Naive thymus-derived CD4-positive, alpha-beta T cell (primary cell): ENCODE data around the gene SPOP. TPM values are rescaled to one million over a fixed set of nuclear protein-coding genes. Genes with fewer than 3 reads are reported as not detected.
A peak's percentile ranks its signal among the peaks of the same experiment; 100 is the strongest.

Source experiments
- ATAC-seq: fragments of 150-1000 bp; cut with Tn5 transposase; 2 replicates; pipeline ENCODE4 v1.10.0; 2021; ENCODE audit warnings: mild to moderate bottlenecking, moderate library complexity
- CTCF ChIA-PET: fragments of 350-600 bp; sonication (Branson Sonifier 250); formaldehyde crosslinking; loops from one replicate; lab custom pipeline; 2021; ENCODE audit warnings: antibody characterized with exemption; lab: Charles Lee
- POLR2A ChIA-PET: fragments of 350-600 bp; sonication (Branson Sonifier 250); formaldehyde crosslinking; loops from one replicate; lab custom pipeline; 2021; ENCODE audit warnings: antibody characterized with exemption, inconsistent platforms; lab: Charles Lee
- DNase-seq, 9 donors: peaks; one replicate each; pipeline versions ENCODE4 v3.0.0 to v3.0.0-alpha.2; 2020 to 2022; ENCODE audit warnings: mixed read lengths in 1 of 9
- H3K27ac ChIP-seq: one replicate; pipeline ENCODE4 v1.7.0; 2013; ENCODE audit warnings: mild to moderate bottlenecking, low read depth, low read length, moderate library complexity
- H3K27me3 ChIP-seq, 2 donors: one replicate each; pipeline ENCODE4 v1.7.0; 2013; ENCODE audit warnings: low read length in 2 of 2, mild to moderate bottlenecking in 2 of 2, moderate library complexity in 2 of 2; ENCODE audit not compliant: control insufficient read depth in 2 of 2, insufficient read depth in 2 of 2
- H3K36me3 ChIP-seq, 3 experiments: 1 replicate in 2 of 3; 2 replicates in 1 of 3; pipeline ENCODE4 v1.7.0; 2013; ENCODE audit warnings: low read length in 3 of 3, mild to moderate bottlenecking in 3 of 3, moderate library complexity in 1 of 3; ENCODE audit not compliant: insufficient read depth in 3 of 3, control insufficient read depth in 2 of 3
- H3K4me1 ChIP-seq, 2 donors: one replicate each; pipeline ENCODE4 v1.7.0; 2013; ENCODE audit warnings: low read length in 2 of 2, mild to moderate bottlenecking in 2 of 2, moderate library complexity in 1 of 2; ENCODE audit not compliant: control insufficient read depth in 2 of 2, insufficient read depth in 2 of 2
- H3K4me3 ChIP-seq: 2 replicates; pipeline ENCODE4 v1.7.0; 2013; ENCODE audit warnings: mild to moderate bottlenecking, low read length
- H3K9me3 ChIP-seq, 3 experiments: 1 replicate in 2 of 3; 2 replicates in 1 of 3; pipeline ENCODE4 v1.7.0; 2013; ENCODE audit warnings: low read length in 3 of 3; ENCODE audit not compliant: control insufficient read depth in 2 of 3
- H3K27ac Mint-ChIP-seq, 9 donors: one replicate each; pipeline ENCODE4 v1.8.0; 2020 to 2022; ENCODE audit warnings: mixed read lengths in 9 of 9, mild to moderate bottlenecking in 8 of 9, moderate library complexity in 5 of 9, inconsistent platforms in 2 of 9
- H3K27me3 Mint-ChIP-seq, 5 donors: one replicate each; pipeline ENCODE4 v1.8.0; 2021 to 2022; ENCODE audit warnings: mixed read lengths in 5 of 5, mild to moderate bottlenecking in 1 of 5
- H3K36me3 Mint-ChIP-seq, 5 donors: one replicate each; pipeline ENCODE4 v1.8.0; 2020 to 2022; ENCODE audit warnings: mixed read lengths in 5 of 5, mild to moderate bottlenecking in 3 of 5, inconsistent platforms in 1 of 5
- H3K4me1 Mint-ChIP-seq, 7 donors: one replicate each; pipeline ENCODE4 v1.8.0; 2020 to 2022; ENCODE audit warnings: mixed read lengths in 7 of 7, mild to moderate bottlenecking in 3 of 7, inconsistent platforms in 1 of 7
- H3K4me3 Mint-ChIP-seq, 10 donors: one replicate each; pipeline ENCODE4 v1.8.0; 2020 to 2022; ENCODE audit warnings: mild to moderate bottlenecking in 10 of 10, mixed read lengths in 10 of 10, moderate library complexity in 6 of 10, inconsistent platforms in 2 of 10
- H3K9me3 Mint-ChIP-seq, 11 donors: one replicate each; pipeline ENCODE4 v1.8.0; 2020 to 2022; ENCODE audit warnings: mixed read lengths in 11 of 11, mild to moderate bottlenecking in 4 of 11, inconsistent platforms in 1 of 11, moderate library complexity in 1 of 11
- intact Hi-C, 2 donors: fragments of 100-400 bp; cut with micrococcal nuclease; formaldehyde crosslinking; loops; one replicate each; pipeline ENCODE4 v1.15.1; 2023
- polyA plus RNA-seq, 2 donors: library from polyadenylated mRNA; unstranded; fragments of 300-500 nt; fragmentation: Illumina TruSeq; gene quantifications; one replicate each; pipeline ENCODE4 v1.2.3, GENCODE V29; 2021
- total RNA-seq, 6 experiments: library from RNA in 5 of 6; stranded (reverse) in 5 of 6; gene quantifications; 1 replicate in 5 of 6; 2 replicates in 1 of 6; pipeline ENCODE4 v1.2.3 and lab custom pipeline; 2021 to 2026

Gene SPOP
- total and polyA plus RNA-seq, 7 experiments from 2014 or later: 59.6 to 151 (median 81.2) TPM

GRCh38 chr17:49616601-49617131, 61.2 kb downstream of the SPOP start:
- no peak overlapping the region for H3K27ac ChIP-seq
- peaks cover 14 to 41% (median 24%) of the 10 kb centered on the region in 5 donors for H3K36me3 Mint-ChIP-seq
- no peaks in the 10 kb centered on the region for H3K9me3 Mint-ChIP-seq
- no peak overlapping the region for H3K4me3 ChIP-seq
- H3K9me3 ChIP-seq: no peaks in the 10 kb centered on the region
- H3K4me3 Mint-ChIP-seq: no peak overlapping the region
- peaks cover 15 to 71% (median 33%) of the 10 kb centered on the region in 3 experiments for H3K36me3 ChIP-seq
- ChIA-PET CTCF (interaction anchor here (1.5 kb wide), 1 partner anchor 15 kb away, joined by 4 read pairs; no protein-coding TSS in a partner anchor), POLR2A (no interaction called here)
- peak overlapping the region in 1 of 9 donors; percentile 20 for H3K27ac Mint-ChIP-seq
- ATAC-seq (no peak), DNase-seq (no peak)
- intact Hi-C loops: loop anchor here in 1 of 2 donors (5.0 kb wide), 1 partner anchor 81 kb away; no protein-coding TSS in a partner anchor
- H3K4me1 Mint-ChIP-seq: peaks cover 0 to 14% (median 10%) of the 10 kb centered on the region in 7 donors
- no peaks in the 10 kb centered on the region for H3K4me1 ChIP-seq
- H3K27me3 ChIP-seq: no peaks in the 10 kb centered on the region
- no peaks in the 10 kb centered on the region for H3K27me3 Mint-ChIP-seq

GRCh38 chr17:49616086-49616485, 61.8 kb downstream of the SPOP start:
- no peaks in the 10 kb centered on the region for H3K4me1 ChIP-seq
- no peaks in the 10 kb centered on the region for H3K27me3 ChIP-seq
- H3K36me3 ChIP-seq: peaks cover 15 to 71% (median 32%) of the 10 kb centered on the region in 3 experiments
- Mint-ChIP-seq H3K9me3 (no peaks in the 10 kb centered on the region), H3K4me1 (peaks cover 0 to 13% (median 10%) of the 10 kb centered on the region in 7 donors), H3K4me3 (no peak overlapping the region), H3K36me3 (peaks cover 13 to 44% (median 21%) of the 10 kb centered on the region in 5 donors), H3K27me3 (no peaks in the 10 kb centered on the region), H3K27ac (peak overlapping the region in 1 of 9 donors; percentile 14)
- H3K4me3 ChIP-seq: no peak overlapping the region
- ChIA-PET CTCF (interaction anchor here (0.7 to 1.5 kb wide), 2 partner anchors 16 to 32 kb away, joined by 3 to 4 read pairs; no protein-coding TSS in a partner anchor), POLR2A (interaction anchor here (1.3 kb wide), 1 partner anchor 53 kb away, joined by 4 read pairs; no protein-coding TSS in a partner anchor)
- H3K9me3 ChIP-seq: no peaks in the 10 kb centered on the region
- intact Hi-C loops: loop anchor here in 1 of 2 donors (5.0 kb wide), 1 partner anchor 81 kb away; no protein-coding TSS in a partner anchor
- ATAC-seq (no peak), DNase-seq (no peak)
- H3K27ac ChIP-seq: no peak overlapping the region

GRCh38 chr17:49613182-49613800, 64.6 kb downstream of the SPOP start:
- Mint-ChIP-seq H3K4me1 (peaks cover 0 to 10% (median 2%) of the 10 kb centered on the region in 7 donors), H3K27ac (no peak overlapping the region), H3K9me3 (no peaks in the 10 kb centered on the region), H3K4me3 (no peak overlapping the region), H3K27me3 (no peaks in the 10 kb centered on the region), H3K36me3 (peaks cover 19 to 43% (median 24%) of the 10 kb centered on the region in 5 donors)
- intact Hi-C loops: no loop called here
- Histone ChIP-seq H3K9me3 (no peaks in the 10 kb centered on the region), H3K4me1 (no peaks in the 10 kb centered on the region), H3K36me3 (peaks cover 4 to 75% (median 32%) of the 10 kb centered on the region in 3 experiments), H3K4me3 (no peak overlapping the region), H3K27me3 (no peaks in the 10 kb centered on the region), H3K27ac (no peak overlapping the region)
- ChIA-PET POLR2A (no interaction called here), CTCF (no interaction called here)
- no peak for ATAC-seq
- no peak for DNase-seq

- H3K36me3 Mint-ChIP-seq: peaks cover 18 to 45% (median 24%) of the 10 kb centered on the region in 5 donors
- H3K27me3 Mint-ChIP-seq: no peaks in the 10 kb centered on the region
- H3K27ac Mint-ChIP-seq: peak overlapping the region in 2 of 9 donors; percentile 39 to 54
- peaks cover 0 to 9% (median 0%) of the 10 kb centered on the region in 7 donors for H3K4me1 Mint-ChIP-seq
- no peaks in the 10 kb centered on the region for H3K27me3 ChIP-seq
- H3K9me3 ChIP-seq: no peaks in the 10 kb centered on the region
- no peak overlapping the region for H3K4me3 Mint-ChIP-seq
- H3K9me3 Mint-ChIP-seq: no peaks in the 10 kb centered on the region
- ATAC-seq: no peak
- DNase-seq: no peak
- intact Hi-C loops: no loop called here
- POLR2A ChIA-PET: no interaction called here
- CTCF ChIA-PET: interaction anchor here (0.6 kb wide), 1 partner anchor 18 kb away, joined by 5 read pairs; no protein-coding TSS in a partner anchor
- H3K36me3 ChIP-seq: peaks cover 0 to 74% (median 29%) of the 10 kb centered on the region in 3 experiments
- no peaks in the 10 kb centered on the region for H3K4me1 ChIP-seq
- no peak overlapping the region for H3K27ac ChIP-seq
- H3K4me3 ChIP-seq: no peak overlapping the region
These were observed 65.2 kb downstream of the SPOP start for GRCh38 chr17:49612726-49613125.

- Histone ChIP-seq H3K36me3 (peaks cover 5 to 79% (median 33%) of the 10 kb centered on the region in 3 experiments), H3K4me1 (no peaks in the 10 kb centered on the region), H3K27me3 (no peaks in the 10 kb centered on the region), H3K9me3 (no peaks in the 10 kb centered on the region), H3K4me3 (no peak overlapping the region), H3K27ac (no peak overlapping the region)
- no peaks in the 10 kb centered on the region for H3K9me3 Mint-ChIP-seq
- no peaks in the 10 kb centered on the region for H3K27me3 Mint-ChIP-seq
- intact Hi-C loops: no loop called here
- peaks cover 0 to 5% (median 0%) of the 10 kb centered on the region in 7 donors for H3K4me1 Mint-ChIP-seq
- no peak overlapping the region for H3K4me3 Mint-ChIP-seq
- peak overlapping the region in 1 of 9 donors; percentile 38 for H3K27ac Mint-ChIP-seq
- no peak for DNase-seq
- ChIA-PET POLR2A (interaction anchor here (1.0 kb wide), 1 partner anchor 16 kb away, joined by 3 read pairs; no protein-coding TSS in a partner anchor), CTCF (interaction anchor here (0.6 to 0.7 kb wide), 2 partner anchors 148 to 640 kb away, joined by 3 to 6 read pairs; no protein-coding TSS in a partner anchor)
- no peak for ATAC-seq
- peaks cover 18 to 45% (median 23%) of the 10 kb centered on the region in 5 donors for H3K36me3 Mint-ChIP-seq
These were observed 66.9 kb downstream of the SPOP start for GRCh38 chr17:49610883-49611584.

GRCh38 chr17:49604314-49604869, 73.5 kb downstream of the SPOP start:
- Histone ChIP-seq H3K36me3 (peaks cover 35 to 95% (median 47%) of the 10 kb centered on the region in 3 experiments), H3K27ac (no peak overlapping the region), H3K27me3 (no peaks in the 10 kb centered on the region), H3K4me1 (no peaks in the 10 kb centered on the region), H3K9me3 (no peaks in the 10 kb centered on the region), H3K4me3 (no peak overlapping the region)
- ATAC-seq (no peak), DNase-seq (no peak)
- Mint-ChIP-seq H3K4me3 (no peak overlapping the region), H3K27ac (peak overlapping the region in 2 of 9 donors; percentile 36 to 57), H3K27me3 (no peaks in the 10 kb centered on the region), H3K36me3 (peaks cover 18 to 55% (median 29%) of the 10 kb centered on the region in 5 donors), H3K9me3 (no peaks in the 10 kb centered on the region), H3K4me1 (peaks cover 0 to 5% (median 0%) of the 10 kb centered on the region in 7 donors)
- intact Hi-C loops: no loop called here
- CTCF ChIA-PET: no interaction called here
- POLR2A ChIA-PET: interaction anchor here (1.0 kb wide), 1 partner anchor 34 kb away, joined by 4 read pairs; no protein-coding TSS in a partner anchor
